ENCODE measurements around the gene OSBPL5. TPM values are rescaled to one million over a fixed set of nuclear protein-coding genes. Genes with fewer than 3 reads are reported as not detected.

The OSBPL5 gene
- total and polyA plus RNA-seq, 9 of the 15 experiments (the other 6 are each of a cell fraction or from before 2014, with no cell fraction given) = 0.06 to 14.8 (median 3.2) TPM

DNA sequence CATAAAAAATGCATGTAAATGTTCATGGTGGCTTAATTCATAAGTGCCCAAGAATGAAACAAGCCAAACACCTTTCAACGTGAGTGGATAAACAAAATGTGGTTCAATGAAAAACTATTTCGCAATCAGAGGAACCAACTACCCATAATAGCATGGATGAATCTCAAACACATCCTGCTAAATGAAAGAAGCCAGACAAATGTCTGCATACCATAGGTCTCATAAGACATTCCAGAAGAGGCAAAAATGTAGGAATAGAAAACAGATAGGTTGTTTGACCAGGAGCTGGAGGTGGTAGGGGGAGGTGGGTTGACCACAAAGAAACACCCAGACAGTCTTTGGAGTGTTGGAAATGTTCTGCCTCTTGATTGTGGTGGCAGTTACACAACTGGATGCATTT lies 13.2 kb upstream of the OSBPL5 start (continued):
- TF ChIP-seq, protein P1, sequence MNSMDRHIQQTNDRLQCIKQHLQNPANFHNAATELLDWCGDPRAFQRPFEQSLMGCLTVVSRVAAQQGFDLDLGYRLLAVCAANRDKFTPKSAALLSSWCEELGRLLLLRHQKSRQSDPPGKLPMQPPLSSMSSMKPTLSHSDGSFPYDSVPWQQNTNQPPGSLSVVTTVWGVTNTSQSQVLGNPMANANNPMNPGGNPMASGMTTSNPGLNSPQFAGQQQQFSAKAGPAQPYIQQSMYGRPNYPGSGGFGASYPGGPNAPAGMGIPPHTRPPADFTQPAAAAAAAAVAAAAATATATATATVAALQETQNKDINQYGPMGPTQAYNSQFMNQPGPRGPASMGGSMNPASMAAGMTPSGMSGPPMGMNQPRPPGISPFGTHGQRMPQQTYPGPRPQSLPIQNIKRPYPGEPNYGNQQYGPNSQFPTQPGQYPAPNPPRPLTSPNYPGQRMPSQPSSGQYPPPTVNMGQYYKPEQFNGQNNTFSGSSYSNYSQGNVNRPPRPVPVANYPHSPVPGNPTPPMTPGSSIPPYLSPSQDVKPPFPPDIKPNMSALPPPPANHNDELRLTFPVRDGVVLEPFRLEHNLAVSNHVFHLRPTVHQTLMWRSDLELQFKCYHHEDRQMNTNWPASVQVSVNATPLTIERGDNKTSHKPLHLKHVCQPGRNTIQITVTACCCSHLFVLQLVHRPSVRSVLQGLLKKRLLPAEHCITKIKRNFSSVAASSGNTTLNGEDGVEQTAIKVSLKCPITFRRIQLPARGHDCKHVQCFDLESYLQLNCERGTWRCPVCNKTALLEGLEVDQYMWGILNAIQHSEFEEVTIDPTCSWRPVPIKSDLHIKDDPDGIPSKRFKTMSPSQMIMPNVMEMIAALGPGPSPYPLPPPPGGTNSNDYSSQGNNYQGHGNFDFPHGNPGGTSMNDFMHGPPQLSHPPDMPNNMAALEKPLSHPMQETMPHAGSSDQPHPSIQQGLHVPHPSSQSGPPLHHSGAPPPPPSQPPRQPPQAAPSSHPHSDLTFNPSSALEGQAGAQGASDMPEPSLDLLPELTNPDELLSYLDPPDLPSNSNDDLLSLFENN (IDR thresholded peaks at IDR 0.05; ENCODE audit: low read depth in 2 of 2, low read length in 2 of 2) = no peak

DNA sequence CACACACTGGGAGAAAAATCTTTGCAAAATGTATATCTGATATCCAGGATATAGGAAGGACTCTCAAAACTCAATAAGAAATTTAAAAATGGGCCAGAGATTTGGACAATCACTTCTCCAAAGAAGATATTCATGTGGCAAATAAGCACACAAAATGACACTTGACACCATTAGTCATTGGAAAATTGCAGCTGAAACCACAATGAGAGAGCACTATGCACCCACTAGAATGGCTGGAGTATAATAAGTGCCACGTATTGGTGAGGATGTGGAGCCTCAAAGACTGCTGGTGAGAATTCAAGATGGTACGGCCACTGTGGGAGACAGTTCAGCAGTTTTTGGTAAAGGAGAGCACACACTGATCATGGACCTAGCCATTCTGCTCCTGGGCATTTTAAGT lies 12.8 kb upstream of the OSBPL5 start:
- no peaks in the 10 kb centered on the region for H3K79me2 ChIP-seq (ENCODE audit: control insufficient read depth, insufficient read depth, low read length)
- ATAC-seq (no peak), DNase-seq (ENCODE audit: extremely low read depth in 1 of 4, low spot score in 3 of 4) (no peak), FAIRE-seq (no peak)
- H3K36me3 ChIP-seq (ENCODE audit: control insufficient read depth, insufficient read depth, low read length) = no peaks in the 10 kb centered on the region
- POLR2A ChIA-PET = no interaction called here
- intact Hi-C loops (cut with micrococcal nuclease) = no loop called here
- no peak overlapping the region for H3K9ac ChIP-seq (ENCODE audit: insufficient read depth in 1 of 2, low read depth in 2 of 2, low read length in 2 of 2)
- in situ Hi-C loops (cut with MboI) = no loop called here
- no peak overlapping the region for H3K27ac ChIP-seq (ENCODE audit: extremely low read depth, low read depth, low read length)
- no peak overlapping the region for H2AFZ ChIP-seq (ENCODE audit: low read depth, low read length)
- H3K9me1 ChIP-seq (ENCODE audit: control insufficient read depth, insufficient read depth, low read length) = no peaks in the 10 kb centered on the region
- no peak overlapping the region for H3K4me3 ChIP-seq
- H4K20me1 ChIP-seq (replicated peaks; ENCODE audit: control insufficient read depth, insufficient read depth, low read length) = no peaks in the 10 kb centered on the region
- TF ChIP-seq, protein P2, sequence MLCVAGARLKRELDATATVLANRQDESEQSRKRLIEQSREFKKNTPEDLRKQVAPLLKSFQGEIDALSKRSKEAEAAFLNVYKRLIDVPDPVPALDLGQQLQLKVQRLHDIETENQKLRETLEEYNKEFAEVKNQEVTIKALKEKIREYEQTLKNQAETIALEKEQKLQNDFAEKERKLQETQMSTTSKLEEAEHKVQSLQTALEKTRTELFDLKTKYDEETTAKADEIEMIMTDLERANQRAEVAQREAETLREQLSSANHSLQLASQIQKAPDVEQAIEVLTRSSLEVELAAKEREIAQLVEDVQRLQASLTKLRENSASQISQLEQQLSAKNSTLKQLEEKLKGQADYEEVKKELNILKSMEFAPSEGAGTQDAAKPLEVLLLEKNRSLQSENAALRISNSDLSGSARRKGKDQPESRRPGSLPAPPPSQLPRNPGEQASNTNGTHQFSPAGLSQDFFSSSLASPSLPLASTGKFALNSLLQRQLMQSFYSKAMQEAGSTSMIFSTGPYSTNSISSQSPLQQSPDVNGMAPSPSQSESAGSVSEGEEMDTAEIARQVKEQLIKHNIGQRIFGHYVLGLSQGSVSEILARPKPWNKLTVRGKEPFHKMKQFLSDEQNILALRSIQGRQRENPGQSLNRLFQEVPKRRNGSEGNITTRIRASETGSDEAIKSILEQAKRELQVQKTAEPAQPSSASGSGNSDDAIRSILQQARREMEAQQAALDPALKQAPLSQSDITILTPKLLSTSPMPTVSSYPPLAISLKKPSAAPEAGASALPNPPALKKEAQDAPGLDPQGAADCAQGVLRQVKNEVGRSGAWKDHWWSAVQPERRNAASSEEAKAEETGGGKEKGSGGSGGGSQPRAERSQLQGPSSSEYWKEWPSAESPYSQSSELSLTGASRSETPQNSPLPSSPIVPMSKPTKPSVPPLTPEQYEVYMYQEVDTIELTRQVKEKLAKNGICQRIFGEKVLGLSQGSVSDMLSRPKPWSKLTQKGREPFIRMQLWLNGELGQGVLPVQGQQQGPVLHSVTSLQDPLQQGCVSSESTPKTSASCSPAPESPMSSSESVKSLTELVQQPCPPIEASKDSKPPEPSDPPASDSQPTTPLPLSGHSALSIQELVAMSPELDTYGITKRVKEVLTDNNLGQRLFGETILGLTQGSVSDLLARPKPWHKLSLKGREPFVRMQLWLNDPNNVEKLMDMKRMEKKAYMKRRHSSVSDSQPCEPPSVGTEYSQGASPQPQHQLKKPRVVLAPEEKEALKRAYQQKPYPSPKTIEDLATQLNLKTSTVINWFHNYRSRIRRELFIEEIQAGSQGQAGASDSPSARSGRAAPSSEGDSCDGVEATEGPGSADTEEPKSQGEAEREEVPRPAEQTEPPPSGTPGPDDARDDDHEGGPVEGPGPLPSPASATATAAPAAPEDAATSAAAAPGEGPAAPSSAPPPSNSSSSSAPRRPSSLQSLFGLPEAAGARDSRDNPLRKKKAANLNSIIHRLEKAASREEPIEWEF (CRISPR knock-in tag; IDR thresholded peaks at IDR 0.05) = no peak
- 0 out of 2 replicates have a peak, but pooled peaks have one; percentile 27 for TF ChIP-seq NFE2 (IDR thresholded peaks at IDR 0.05; ENCODE audit: low read depth)
- H3K4me2 ChIP-seq (ENCODE audit: insufficient read depth, low read length) = no peak overlapping the region
- no peaks in the 10 kb centered on the region; a peak in 1 of 5 replicates for H3K27me3 ChIP-seq (ENCODE audit: control insufficient read depth in 2 of 2, insufficient read depth in 2 of 2, low read length in 2 of 2)
- WGBS (ENCODE audit: insufficient coverage, low coverage, missing lambda C conversion rate) = 0% methylated on average over 2 of the region's 2 CpGs
- BruUV-seq (replicated peaks) = no TSS peak
- H3K4me1 ChIP-seq (replicated peaks in 1 of 2; ENCODE audit: control insufficient read depth in 2 of 2, insufficient read depth in 2 of 2, low read length in 2 of 2) = peaks cover 0 to 6% of the 10 kb centered on the region in 2 experiments; a peak in 2 of 5 replicates
- CTCF ChIA-PET (ENCODE audit: low intra/inter-chr PET ratio) = no interaction called here
- H3K9me3 ChIP-seq (replicated peaks; ENCODE audit: control insufficient read depth, insufficient read depth, low read depth, low read length) = peaks cover 17% of the 10 kb centered on the region
